ENCODE results near the gene CCR7. TPM values are rescaled to one million over a fixed set of nuclear protein-coding genes. Genes with fewer than 3 reads are reported as not detected.
A peak's percentile ranks its signal among the peaks of the same experiment; 100 is the strongest.

Gene CCR7
- total RNA-seq, 6 donors from 2014 or later, result 0.30 to 2.8 (median 1.4) TPM; not detected in 2

GRCh38 chr17:40541873-40542557, 23.3 kb downstream of the CCR7 start:
- H3K4me3 ChIP-seq, result no peak overlapping the region

GRCh38 chr17:40541060-40541872, 24.0 kb downstream of the CCR7 start:
- H3K36me3 ChIP-seq, result no peaks in the 10 kb centered on the region
- TF ChIP-seq POLR2A (IDR thresholded peaks at IDR 0.05) (no peak), CTCF (IDR thresholded peaks at IDR 0.05) (no peak), EP300 (IDR thresholded peaks at IDR 0.05) (no peak), POLR2AphosphoS5 (IDR thresholded peaks at IDR 0.05) (no peak)
- DNase-seq (peak in 1 of 2 donors; percentile 61), ATAC-seq (ENCODE audit: low FRiP score in 2 of 2) (no peak)
- H3K4me3 ChIP-seq, result no peak overlapping the region
- no peaks in the 10 kb centered on the region for H3K9me3 ChIP-seq
- peak overlapping the region; percentile 73 to 94 (median 84) for H3K27ac ChIP-seq
- H3K4me1 ChIP-seq, result peaks cover 55 to 68% (median 60%) of the 10 kb centered on the region in 4 donors
- no peaks in the 10 kb centered on the region for H3K27me3 ChIP-seq
- 77 to 82% methylated on average over 15 to 20 of the region's 20 CpGs for WGBS, 2 donors

More at GRCh38 chr17:40541873-40542557, 23.3 kb downstream of the CCR7 start:
- ATAC-seq (ENCODE audit: low FRiP score in 2 of 2), result peak; percentile 1 to 87
- 53 to 72% methylated on average over 15 to 18 of the region's 18 CpGs for WGBS, 2 donors
- DNase-seq, result no peak
- no peaks in the 10 kb centered on the region for H3K9me3 ChIP-seq
- TF ChIP-seq POLR2A (IDR thresholded peaks at IDR 0.05) (no peak), POLR2AphosphoS5 (IDR thresholded peaks at IDR 0.05) (no peak), EP300 (IDR thresholded peaks at IDR 0.05) (no peak), CTCF (IDR thresholded peaks at IDR 0.05) (no peak)
- H3K4me1 ChIP-seq, result peaks cover 48 to 61% (median 53%) of the 10 kb centered on the region in 4 donors
- no peaks in the 10 kb centered on the region for H3K36me3 ChIP-seq
- no peaks in the 10 kb centered on the region for H3K27me3 ChIP-seq
- peak overlapping the region; percentile 73 to 94 (median 84) for H3K27ac ChIP-seq

- TF ChIP-seq CTCF (IDR thresholded peaks at IDR 0.05) (no peak), POLR2A (IDR thresholded peaks at IDR 0.05) (no peak), POLR2AphosphoS5 (IDR thresholded peaks at IDR 0.05) (no peak), EP300 (IDR thresholded peaks at IDR 0.05) (no peak)
- Histone ChIP-seq H3K9me3 (no peaks in the 10 kb centered on the region), H3K36me3 (no peaks in the 10 kb centered on the region), H3K4me1 (peaks cover 64 to 76% (median 68%) of the 10 kb centered on the region in 4 donors), H3K27ac (peak overlapping the region; percentile 13 to 94 (median 84)), H3K4me3 (no peak overlapping the region), H3K27me3 (no peaks in the 10 kb centered on the region)
- WGBS, 2 donors, result 89 to 94% methylated on average over 8 of the region's 8 CpGs
- ATAC-seq (ENCODE audit: low FRiP score in 2 of 2), result no peak
- no peak for DNase-seq
Measured at GRCh38 chr17:40540448-40540847, 24.8 kb downstream of the CCR7 start.

GRCh38 chr17:40539711-40540411, 25.4 kb downstream of the CCR7 start:
- WGBS, 2 donors, result 87 to 92% methylated on average over 8 to 9 of the region's 9 CpGs
- Histone ChIP-seq H3K4me3 (no peak overlapping the region), H3K9me3 (no peaks in the 10 kb centered on the region), H3K36me3 (no peaks in the 10 kb centered on the region), H3K27me3 (no peaks in the 10 kb centered on the region), H3K4me1 (peaks cover 68 to 76% (median 72%) of the 10 kb centered on the region in 4 donors), H3K27ac (peak overlapping the region in 3 of 4 donors; percentile 85 to 94 (median 93))
- no peak for DNase-seq
- no peak for TF ChIP-seq POLR2A (IDR thresholded peaks at IDR 0.05)
- no peak for TF ChIP-seq CTCF (IDR thresholded peaks at IDR 0.05)
- TF ChIP-seq EP300 (IDR thresholded peaks at IDR 0.05), result no peak
- TF ChIP-seq POLR2AphosphoS5 (IDR thresholded peaks at IDR 0.05), result no peak
- no peak for ATAC-seq (ENCODE audit: low FRiP score in 2 of 2)
